Ureter (tissue), 1 donor: ENCODE measurements around the gene SNAPC1. TPM values are rescaled to one million over a fixed set of nuclear protein-coding genes. Genes with fewer than 3 reads are reported as not detected.
A peak's percentile ranks its signal among the peaks of the same experiment; 100 is the strongest.

ENCODE experiments used
- DNase-seq: peaks from one replicate; pipeline ENCODE4 v3.0.0-alpha.2; 2020; ENCODE audit warnings: low spot score
- total RNA-seq: library from RNA; stranded (reverse); gene quantifications from one replicate; pipeline ENCODE4 v1.2.4, GENCODE V29; 2023
- donor health status: DM: yes; HTN: yes; CAD: no.

SNAPC1 gene
- total RNA-seq, 1 donor from 2014 or later: 8.9 TPM

DNA sequence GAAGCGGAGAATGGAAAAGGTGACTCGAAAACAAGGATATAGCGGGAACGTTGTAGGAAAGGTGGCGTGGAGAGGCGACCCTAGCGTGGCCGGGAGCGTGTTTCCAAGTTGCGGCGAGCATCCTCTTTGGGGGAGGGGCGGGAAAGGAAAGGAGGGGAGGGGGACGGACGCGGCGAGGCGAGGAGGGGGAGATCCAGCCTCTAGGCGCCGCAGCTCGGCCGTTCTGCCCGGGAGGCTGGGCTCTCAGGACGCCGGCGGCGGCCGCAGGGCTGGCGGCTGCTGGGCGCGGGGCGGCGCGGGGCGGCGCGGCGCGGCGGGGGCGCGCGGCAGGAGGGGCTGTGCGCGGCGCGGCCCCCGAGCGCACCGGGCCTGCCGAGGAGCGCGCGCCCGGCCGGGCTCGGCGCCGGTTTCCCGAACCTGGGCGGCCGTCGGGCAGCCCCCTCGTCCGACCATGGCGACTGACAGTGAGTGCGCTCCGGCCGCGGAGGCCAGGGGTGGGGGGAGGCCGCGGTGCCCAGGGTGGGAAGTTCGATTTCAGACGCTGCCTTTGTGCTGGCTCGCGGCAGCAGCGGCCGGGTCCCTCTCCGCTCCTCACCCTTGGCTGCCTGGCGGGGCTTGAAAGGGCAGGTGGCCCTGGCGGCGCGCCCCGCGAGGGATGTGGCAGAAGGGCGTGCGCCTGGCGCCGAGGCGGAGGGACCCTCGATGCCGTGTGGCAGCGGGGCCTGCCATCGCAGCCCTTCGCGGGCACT is 50.3 kb downstream of the SNAPC1 start, which contains the start of gene SYT16:
SYT16 (plus strand) TSS at position 357 of the 749 bp plus-strand sequence.
- DNase-seq: no peak

DNA sequence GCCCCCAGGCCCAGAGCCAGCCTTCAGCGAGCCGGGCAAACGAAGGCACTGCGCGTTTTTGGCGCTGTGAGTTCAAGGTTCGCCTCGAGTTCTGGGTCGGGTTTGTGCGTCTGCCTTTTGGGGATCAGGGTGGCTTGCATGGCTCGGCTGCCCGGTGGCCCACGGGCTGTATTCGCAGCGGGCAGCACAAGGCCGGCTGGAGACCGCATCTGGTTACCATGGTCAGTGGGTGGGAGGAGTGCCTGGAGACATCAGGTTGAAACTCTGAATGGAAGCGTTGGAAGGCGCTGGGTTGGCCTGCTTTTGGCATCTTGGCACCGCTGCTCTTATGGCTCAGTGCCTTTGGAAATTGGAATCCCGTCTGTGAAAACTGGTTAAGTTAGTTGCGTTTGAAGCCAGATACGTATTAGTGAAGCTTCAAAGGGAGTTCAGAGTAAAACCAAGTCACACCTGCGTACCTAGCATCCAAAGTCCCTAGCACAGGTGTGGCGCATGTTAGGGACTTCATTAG is 50.9 kb downstream of the SNAPC1 start:
- no peak for DNase-seq

DNA sequence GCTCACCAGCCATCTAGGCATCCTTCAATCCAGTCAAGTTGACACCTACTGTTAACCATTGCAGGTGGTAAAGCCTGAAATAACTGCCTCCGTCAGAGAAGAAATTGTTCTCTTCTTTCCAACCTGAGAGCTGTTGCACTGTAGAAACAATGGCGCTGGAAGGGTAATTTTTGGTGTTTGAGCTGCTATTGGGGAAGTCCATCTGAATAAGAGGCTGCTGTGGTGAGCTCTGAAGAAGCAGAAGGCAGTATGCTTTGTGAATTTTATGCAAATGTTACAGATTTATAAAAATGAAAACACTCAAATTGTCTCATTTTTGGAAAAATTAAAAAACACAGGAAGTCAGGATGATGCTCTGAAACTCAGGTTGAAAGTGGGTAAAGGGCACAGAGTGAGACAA is 60.2 kb downstream of the SNAPC1 start:
- DNase-seq: no peak

DNA sequence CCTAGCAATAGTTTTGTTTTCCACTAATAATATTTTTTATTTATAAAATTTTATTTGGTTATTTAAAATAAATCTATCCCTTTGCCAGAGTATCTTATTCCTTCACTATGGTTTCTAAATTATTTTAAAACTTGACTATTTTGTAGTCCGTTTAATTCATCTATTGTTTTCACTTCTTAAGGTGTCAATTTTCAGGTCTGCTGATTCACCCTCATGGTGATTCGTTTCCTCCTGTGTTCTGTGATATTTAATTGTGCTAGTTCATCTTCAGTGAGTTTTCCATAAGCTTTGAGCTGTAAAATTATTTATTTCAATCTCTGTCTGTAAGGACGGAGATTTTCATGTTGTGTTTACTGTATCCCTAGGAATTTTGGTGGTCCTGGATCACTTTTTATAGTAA is 70.6 kb downstream of the SNAPC1 start:
- no peak for DNase-seq

DNA sequence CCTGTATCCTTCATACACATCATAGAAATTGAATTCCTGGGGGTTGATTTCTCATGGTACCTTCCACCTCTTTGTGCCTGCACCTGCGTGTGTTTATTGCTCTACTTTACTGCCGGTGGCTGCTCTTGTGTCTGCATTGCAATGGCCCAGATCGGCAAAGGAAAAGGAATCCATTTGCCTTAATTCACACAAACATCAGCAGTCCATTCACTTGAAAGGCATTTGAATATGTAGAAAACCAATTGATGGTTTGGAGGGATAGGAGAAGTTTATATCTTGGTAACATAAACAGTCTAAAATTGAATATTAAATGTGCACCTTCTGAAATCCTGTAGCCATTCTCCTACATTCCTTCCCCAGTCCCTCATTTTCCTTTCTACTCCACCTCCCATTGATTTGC is 74.0 kb downstream of the SNAPC1 start:
- no peak for DNase-seq

DNA sequence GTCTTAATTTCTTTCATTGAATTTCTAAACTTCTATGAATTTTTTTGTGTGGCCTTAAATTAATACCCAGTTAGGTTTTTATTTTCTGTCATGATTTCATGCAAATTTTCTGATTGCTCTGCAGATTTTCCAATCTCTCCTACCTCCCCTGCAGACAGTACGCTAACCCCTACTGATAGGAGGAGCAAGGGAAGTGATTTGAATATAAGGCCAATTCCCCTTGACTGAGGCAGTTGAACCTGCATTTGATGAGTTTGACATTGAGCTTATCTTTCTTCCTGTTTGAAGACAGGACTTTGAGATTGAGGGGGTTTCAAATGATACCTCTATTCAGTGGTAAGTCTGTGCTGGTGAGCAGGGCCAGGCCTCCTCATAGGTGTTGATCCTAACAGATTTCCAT is 74.6 kb downstream of the SNAPC1 start:
- no peak for DNase-seq

DNA sequence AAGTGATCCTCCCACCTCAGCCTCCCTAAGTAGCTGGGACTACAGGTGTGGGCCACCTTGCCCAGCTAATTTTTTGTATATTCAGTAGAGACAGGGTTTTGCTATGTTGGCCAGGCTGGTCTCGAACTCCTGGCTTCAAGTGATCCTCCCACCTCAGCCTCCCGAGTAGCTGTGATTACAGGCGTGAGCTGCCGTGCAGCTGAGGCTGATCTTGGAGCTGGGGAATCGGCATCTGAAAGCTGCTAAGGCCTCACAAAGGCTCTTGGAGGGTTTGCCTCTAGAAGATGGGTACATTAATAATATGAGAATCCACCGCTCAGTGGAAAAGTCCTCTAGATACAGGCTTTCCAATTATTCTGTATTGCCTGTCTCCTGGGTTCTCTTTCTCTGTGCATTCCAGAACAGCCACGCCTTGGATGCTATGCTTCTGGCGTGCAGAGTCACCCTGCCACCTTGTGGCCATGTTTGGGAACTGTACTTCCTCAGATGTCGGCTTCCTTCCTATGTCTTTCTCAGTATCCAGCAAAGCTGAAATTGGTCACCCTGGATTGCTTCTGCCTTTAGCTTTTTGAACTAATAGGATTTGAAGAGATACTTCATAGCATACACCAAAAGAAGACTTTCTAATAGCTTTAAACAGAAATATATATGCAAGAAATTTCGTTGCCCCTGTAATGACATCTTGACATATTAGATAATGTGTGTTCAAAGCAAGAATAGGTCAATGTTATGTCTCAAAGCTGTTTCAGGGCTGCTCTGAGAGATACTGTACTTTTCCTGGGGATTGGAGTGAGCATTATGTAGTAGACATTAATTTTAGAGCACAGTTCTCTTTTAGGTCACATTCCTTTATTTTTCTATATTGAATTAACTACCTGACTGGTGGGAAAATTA is 75.4 kb downstream of the SNAPC1 start:
- DNase-seq: peak; percentile 83

DNA sequence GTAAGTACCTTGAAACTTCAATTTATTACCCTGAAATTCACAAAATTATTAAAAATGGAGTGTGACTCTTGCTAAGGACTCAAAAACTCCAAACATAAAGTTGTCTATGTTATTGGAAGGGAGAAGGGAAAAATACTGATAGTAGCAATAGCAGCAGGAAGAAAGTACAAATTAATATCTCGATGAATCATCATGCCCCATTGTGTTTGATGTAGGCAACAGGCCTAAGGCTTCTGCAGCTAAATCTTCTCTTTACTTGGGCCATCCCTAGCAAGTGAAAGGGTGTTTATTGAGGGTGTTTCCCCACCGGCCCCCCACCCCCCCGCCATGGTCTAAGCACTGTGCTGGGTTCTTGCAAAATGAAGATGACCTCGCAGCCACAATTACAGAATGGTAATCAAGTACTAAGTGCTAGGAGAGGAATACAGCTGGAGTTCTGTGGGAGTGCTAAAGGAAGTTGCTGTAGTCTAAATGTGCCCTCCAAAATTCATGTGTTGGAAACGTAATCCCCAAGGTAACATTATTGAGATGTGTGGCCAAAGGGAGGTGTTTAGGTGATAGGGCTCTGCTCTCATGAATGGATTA is 76.5 kb downstream of the SNAPC1 start:
- DNase-seq: no peak

DNA sequence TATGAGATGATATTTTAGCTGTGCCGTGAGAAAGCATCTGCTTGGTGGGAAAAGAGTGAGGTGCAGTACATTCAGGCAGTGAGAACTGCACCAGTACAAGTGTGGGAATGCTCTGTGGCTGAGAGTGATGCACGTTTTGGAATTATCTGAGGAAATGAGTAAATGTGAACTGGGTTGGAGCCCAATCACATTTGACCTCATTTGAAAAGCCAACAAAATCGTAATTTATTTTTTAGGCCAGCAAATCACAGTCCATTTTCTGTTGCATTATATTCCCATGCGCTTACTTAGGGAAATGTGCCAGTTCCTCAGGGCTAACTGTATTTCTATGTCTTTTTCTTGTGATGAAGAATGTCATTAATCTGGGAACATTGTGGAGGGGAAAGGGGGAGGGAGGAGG is 77.3 kb downstream of the SNAPC1 start:
- no peak for DNase-seq

DNA sequence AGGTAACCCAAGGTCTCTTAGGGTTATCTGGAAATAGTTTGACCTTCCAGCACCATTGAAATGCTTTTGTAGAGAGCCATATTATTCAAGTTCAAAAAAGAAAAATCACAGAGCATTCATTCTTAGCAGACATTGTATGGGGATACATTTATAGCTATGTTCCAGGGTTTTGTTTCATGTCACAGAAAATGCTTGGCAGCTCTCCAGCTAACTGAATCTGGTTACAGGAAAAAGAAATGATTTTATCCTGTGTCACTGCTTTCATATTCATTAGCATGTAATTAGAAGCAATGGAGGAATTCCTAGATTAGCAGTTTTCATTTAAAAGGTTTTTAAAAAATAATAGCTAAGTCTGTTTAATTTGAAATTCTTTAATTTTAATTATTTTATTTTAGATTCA is 78.9 kb downstream of the SNAPC1 start:
- no peak for DNase-seq

Other genes starting within 250 kb of the SNAPC1 start
- gene HIF1A, start 66.9 kb upstream of the SNAPC1 start, total RNA-seq: 242 TPM
- 5.6 TPM for gene SYT16, start 50.3 kb downstream of the SNAPC1 start, total RNA-seq